Activated naive CD8-positive, alpha-beta T cell treated with anti-CD3 and anti-CD28 coated beads for 36 hours (primary cell): ENCODE results near the gene SFTPD. TPM values are rescaled to one million over a fixed set of nuclear protein-coding genes. Genes with fewer than 3 reads are reported as not detected.
"Not testable (repeated sequence)": the region's sequence is repeated elsewhere in the genome, so short reads cannot be mapped to it uniquely, and the experiment has no call there.

Experiments
- DNase-seq: peaks from one replicate; pipeline ENCODE4 v3.0.0; 2021
- H3K27ac Mint-ChIP-seq: one replicate; pipeline ENCODE4 v1.8.0; 2022; ENCODE audit warnings: mild to moderate bottlenecking, moderate library complexity, mixed read lengths
- H3K27me3 Mint-ChIP-seq: one replicate; pipeline ENCODE4 v1.8.0; 2022; ENCODE audit warnings: mild to moderate bottlenecking, mixed read lengths
- H3K36me3 Mint-ChIP-seq: one replicate; pipeline ENCODE4 v1.8.0; 2021; ENCODE audit warnings: mild to moderate bottlenecking, mixed read lengths
- H3K4me1 Mint-ChIP-seq: one replicate; pipeline ENCODE4 v1.8.0; 2021; ENCODE audit warnings: mixed read lengths
- H3K4me3 Mint-ChIP-seq: one replicate; pipeline ENCODE4 v1.8.0; 2022; ENCODE audit warnings: mild to moderate bottlenecking, moderate library complexity, mixed read lengths
- H3K9me3 Mint-ChIP-seq: one replicate; pipeline ENCODE4 v1.8.0; 2022; ENCODE audit warnings: mixed read lengths
- total RNA-seq, 2 experiments: library from RNA; stranded (reverse); gene quantifications; one replicate each; pipeline ENCODE4 v1.2.3, GENCODE V29; 2021

SFTPD gene
- not detected for total RNA-seq

- H3K27me3 Mint-ChIP-seq, result peaks cover 13% of the 10 kb centered on the region
- H3K9me3 Mint-ChIP-seq, result peaks cover 10% of the 10 kb centered on the region
- H3K4me1 Mint-ChIP-seq, result no peaks in the 10 kb centered on the region
- H3K4me3 Mint-ChIP-seq, result no peak within 1 kb of the TSS
- H3K36me3 Mint-ChIP-seq, result peaks cover 3% of the 10 kb centered on the region
- DNase-seq, result no peak
- no peak within 1 kb of the TSS for H3K27ac Mint-ChIP-seq
Measured at GRCh38 chr10:79948976-79949722, at the start of gene SFTPD. TSS of gene SFTPD (minus strand) at chr10:79949105. CDS start at chr10:79946659, 2,446 bp downstream.

GRCh38 chr10:79995979-79996634 lies 47.2 kb upstream of the SFTPD start:
- Mint-ChIP-seq H3K27me3 (peaks cover 8% of the 10 kb centered on the region), H3K4me1 (no peaks in the 10 kb centered on the region), H3K9me3 (peaks cover 3% of the 10 kb centered on the region), H3K27ac (no peak overlapping the region), H3K36me3 (no peaks in the 10 kb centered on the region), H3K4me3 (no peak overlapping the region)
- DNase-seq, result no peak

GRCh38 chr10:79994556-79994955 lies 45.7 kb upstream of the SFTPD start:
- H3K9me3 Mint-ChIP-seq, result peaks cover 15% of the 10 kb centered on the region
- H3K36me3 Mint-ChIP-seq, result no peaks in the 10 kb centered on the region
- no peaks in the 10 kb centered on the region for H3K4me1 Mint-ChIP-seq
- peaks cover 11% of the 10 kb centered on the region for H3K27me3 Mint-ChIP-seq
- DNase-seq, result no peak
- no peak overlapping the region for H3K4me3 Mint-ChIP-seq
- no peak overlapping the region for H3K27ac Mint-ChIP-seq

- DNase-seq, H3K36me3 Mint-ChIP-seq, H3K27ac Mint-ChIP-seq, H3K4me3 Mint-ChIP-seq: not testable (repeated sequence)
- Mint-ChIP-seq H3K9me3 (peaks cover 21% of the 10 kb centered on the region), H3K27me3 (peaks cover 33% of the 10 kb centered on the region), H3K4me1 (peaks cover 16% of the 10 kb centered on the region)
Measured at GRCh38 chr10:79988199-79988598, 39.3 kb upstream of the SFTPD start.

GRCh38 chr10:79986661-79987060 lies 37.8 kb upstream of the SFTPD start:
- Mint-ChIP-seq H3K27me3 (peaks cover 42% of the 10 kb centered on the region), H3K9me3 (peaks cover 21% of the 10 kb centered on the region), H3K4me1 (peaks cover 21% of the 10 kb centered on the region)
- not testable (repeated sequence) for H3K36me3 Mint-ChIP-seq, DNase-seq, H3K4me3 Mint-ChIP-seq, H3K27ac Mint-ChIP-seq

- H3K27ac Mint-ChIP-seq, result no peak overlapping the region
Measured at GRCh38 chr10:79985481-79986072, 36.7 kb upstream of the SFTPD start.

GRCh38 chr10:79984851-79985250 lies 35.9 kb upstream of the SFTPD start:
- Mint-ChIP-seq H3K27ac (no peak overlapping the region), H3K36me3 (no peaks in the 10 kb centered on the region), H3K9me3 (peaks cover 9% of the 10 kb centered on the region), H3K4me1 (peaks cover 21% of the 10 kb centered on the region), H3K4me3 (no peak overlapping the region), H3K27me3 (peaks cover 54% of the 10 kb centered on the region)
- DNase-seq, result peak; percentile 67

More at GRCh38 chr10:79985481-79986072, 36.7 kb upstream of the SFTPD start:
- peaks cover 14% of the 10 kb centered on the region for H3K9me3 Mint-ChIP-seq
- no peak overlapping the region for H3K4me3 Mint-ChIP-seq
- H3K27me3 Mint-ChIP-seq, result peaks cover 50% of the 10 kb centered on the region
- H3K36me3 Mint-ChIP-seq, result no peaks in the 10 kb centered on the region
- DNase-seq, result no peak
- H3K4me1 Mint-ChIP-seq, result peaks cover 21% of the 10 kb centered on the region

- Mint-ChIP-seq H3K9me3 (peaks cover 2% of the 10 kb centered on the region), H3K4me3 (no peak overlapping the region), H3K27me3 (peaks cover 65% of the 10 kb centered on the region), H3K27ac (no peak overlapping the region), H3K4me1 (peaks cover 21% of the 10 kb centered on the region), H3K36me3 (no peaks in the 10 kb centered on the region)
- DNase-seq, result no peak
Measured at GRCh38 chr10:79983286-79983909, 34.5 kb upstream of the SFTPD start.

- Mint-ChIP-seq H3K9me3 (no peaks in the 10 kb centered on the region), H3K27ac (no peak overlapping the region), H3K4me3 (no peak overlapping the region), H3K36me3 (no peaks in the 10 kb centered on the region), H3K4me1 (peaks cover 21% of the 10 kb centered on the region), H3K27me3 (peaks cover 70% of the 10 kb centered on the region)
- no peak for DNase-seq
Measured at GRCh38 chr10:79982861-79983260, 34.0 kb upstream of the SFTPD start.

GRCh38 chr10:79982362-79982800 lies 33.5 kb upstream of the SFTPD start:
- Mint-ChIP-seq H3K4me3 (no peak overlapping the region), H3K9me3 (no peaks in the 10 kb centered on the region), H3K36me3 (no peaks in the 10 kb centered on the region), H3K27ac (no peak overlapping the region), H3K27me3 (peaks cover 73% of the 10 kb centered on the region), H3K4me1 (peaks cover 21% of the 10 kb centered on the region)
- DNase-seq, result no peak

GRCh38 chr10:79981450-79982361 lies 32.8 kb upstream of the SFTPD start:
- Mint-ChIP-seq H3K27ac (no peak overlapping the region), H3K27me3 (peaks cover 69% of the 10 kb centered on the region), H3K4me1 (peaks cover 21% of the 10 kb centered on the region), H3K36me3 (no peaks in the 10 kb centered on the region), H3K4me3 (peak overlapping the region; percentile 58), H3K9me3 (peaks cover 2% of the 10 kb centered on the region)
- peak; percentile 29 for DNase-seq

GRCh38 chr10:79980711-79981110 lies 31.8 kb upstream of the SFTPD start:
- no peaks in the 10 kb centered on the region for H3K36me3 Mint-ChIP-seq
- H3K4me1 Mint-ChIP-seq, result peaks cover 16% of the 10 kb centered on the region
- H3K27me3 Mint-ChIP-seq, result peaks cover 62% of the 10 kb centered on the region
- H3K4me3 Mint-ChIP-seq, result no peak overlapping the region
- no peak overlapping the region for H3K27ac Mint-ChIP-seq
- no peak for DNase-seq
- H3K9me3 Mint-ChIP-seq, result peaks cover 2% of the 10 kb centered on the region

- Mint-ChIP-seq H3K36me3 (no peaks in the 10 kb centered on the region), H3K4me3 (no peak overlapping the region), H3K27ac (no peak overlapping the region), H3K27me3 (peaks cover 64% of the 10 kb centered on the region), H3K9me3 (peaks cover 6% of the 10 kb centered on the region), H3K4me1 (peaks cover 13% of the 10 kb centered on the region)
- no peak for DNase-seq
Measured at GRCh38 chr10:79979976-79980687, 31.2 kb upstream of the SFTPD start.
